HG03039 (cell line): ENCODE measurements around the gene RDH11.

ENCODE experiments used
- ATAC-seq: cut with Tn5 transposase; IDR thresholded peaks from one replicate; pipeline ENCODE4 v1.9.1; 2021; ENCODE audit warnings: mild to moderate bottlenecking, moderate library complexity; ENCODE audit not compliant: unreplicated experiment

The RDH11 gene

DNA sequence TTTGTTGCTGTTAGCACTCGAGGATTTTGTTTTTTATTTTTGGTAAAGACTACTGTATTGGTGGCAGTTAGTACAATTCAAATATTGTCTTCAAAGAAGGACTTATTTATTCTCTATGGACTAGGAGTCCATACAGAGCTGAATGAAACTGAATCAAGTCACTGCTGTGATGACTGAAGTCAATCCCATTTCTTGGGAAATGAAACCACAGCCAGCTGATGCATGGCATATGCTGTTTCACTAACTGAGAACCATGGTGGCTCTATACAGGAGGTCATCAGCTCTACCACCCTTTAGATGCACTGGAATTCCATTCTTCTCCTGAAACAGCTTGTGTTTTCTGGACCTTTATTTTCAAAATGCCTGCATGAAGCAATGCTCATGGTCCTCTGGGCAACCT lies 43.4 kb downstream of the RDH11 start:
- no peak for ATAC-seq

DNA sequence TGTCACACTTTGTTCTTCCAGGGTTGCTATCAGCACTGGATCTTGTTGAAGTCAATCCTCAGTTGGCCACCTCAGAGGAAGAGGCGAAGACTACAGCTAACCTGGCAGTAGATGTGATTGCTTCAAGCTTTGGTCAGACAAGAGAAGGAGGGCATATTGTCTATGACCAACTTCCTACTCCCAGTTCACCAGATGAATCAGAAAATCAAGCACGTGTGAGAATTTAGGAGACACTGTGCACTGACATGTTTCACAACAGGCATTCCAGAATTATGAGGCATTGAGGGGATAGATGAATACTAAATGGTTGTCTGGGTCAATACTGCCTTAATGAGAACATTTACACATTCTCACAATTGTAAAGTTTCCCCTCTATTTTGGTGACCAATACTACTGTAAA lies 44.9 kb downstream of the RDH11 start:
- no peak for ATAC-seq

DNA sequence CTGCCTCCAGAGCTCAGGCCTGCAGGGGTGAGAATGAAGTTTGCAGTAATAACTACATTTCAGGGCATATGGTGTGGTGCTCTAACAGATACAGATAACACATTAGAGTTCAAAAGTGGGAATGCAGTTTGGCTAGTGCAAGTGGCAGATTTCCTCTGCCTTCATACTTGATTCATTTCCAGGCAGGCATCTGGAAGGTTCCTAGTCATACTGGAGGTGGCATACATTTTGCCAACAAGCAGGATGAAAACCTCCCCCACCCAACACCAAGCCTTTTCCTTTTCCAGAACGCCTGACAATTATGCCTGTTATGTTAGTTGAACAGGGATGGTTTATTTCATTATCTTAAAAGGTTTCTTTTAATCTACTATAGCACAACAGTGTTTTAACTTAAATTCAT lies 45.4 kb downstream of the RDH11 start:
- no peak for ATAC-seq

DNA sequence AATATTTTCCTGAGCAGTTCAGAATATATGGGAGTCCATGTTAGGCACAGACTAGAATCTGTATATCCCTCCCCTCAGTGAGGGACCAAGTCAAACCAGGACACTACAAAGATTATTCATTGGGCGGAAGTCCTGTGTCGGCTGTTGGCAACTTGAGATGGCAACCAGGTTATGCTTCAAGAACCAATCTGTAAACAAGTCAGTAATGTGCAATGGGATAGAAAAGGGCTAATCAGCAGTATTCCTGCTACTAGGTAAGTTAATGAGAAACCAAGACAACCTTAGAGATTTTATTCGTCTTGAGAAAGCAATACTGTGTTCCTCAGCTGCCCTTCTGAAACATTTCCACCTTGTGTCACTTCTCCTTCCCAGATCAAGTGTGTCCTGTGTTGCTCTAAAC lies 49.4 kb downstream of the RDH11 start:
- ATAC-seq = no peak

GRCh38 chr14:67645414-67645813 lies 50.1 kb downstream of the RDH11 start:
- ATAC-seq = no peak

- ATAC-seq = no peak
These were observed 51.1 kb downstream of the RDH11 start for GRCh38 chr14:67644428-67644827.

DNA sequence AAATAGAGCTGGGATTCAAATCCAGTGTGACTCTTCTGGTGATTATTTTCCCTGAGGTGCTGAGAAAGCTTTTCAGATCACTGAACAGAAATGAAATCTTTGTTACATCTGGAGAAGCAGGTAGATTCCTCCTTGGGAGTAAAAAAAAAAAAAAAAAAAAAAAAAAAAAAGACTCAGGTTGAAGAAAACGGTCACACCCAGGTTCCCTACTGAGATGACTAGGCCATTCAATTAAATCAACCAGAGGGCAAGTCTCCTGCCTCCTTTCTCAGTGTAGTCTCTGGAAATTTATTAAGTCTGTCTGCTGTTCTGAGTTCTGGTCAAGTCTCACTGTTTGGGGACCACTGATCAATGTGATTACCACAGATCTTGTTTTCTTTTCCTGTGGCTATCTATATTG lies 51.9 kb downstream of the RDH11 start:
- no peak for ATAC-seq

- no peak for ATAC-seq
These were observed 53.4 kb downstream of the RDH11 start for GRCh38 chr14:67641902-67642749.

DNA sequence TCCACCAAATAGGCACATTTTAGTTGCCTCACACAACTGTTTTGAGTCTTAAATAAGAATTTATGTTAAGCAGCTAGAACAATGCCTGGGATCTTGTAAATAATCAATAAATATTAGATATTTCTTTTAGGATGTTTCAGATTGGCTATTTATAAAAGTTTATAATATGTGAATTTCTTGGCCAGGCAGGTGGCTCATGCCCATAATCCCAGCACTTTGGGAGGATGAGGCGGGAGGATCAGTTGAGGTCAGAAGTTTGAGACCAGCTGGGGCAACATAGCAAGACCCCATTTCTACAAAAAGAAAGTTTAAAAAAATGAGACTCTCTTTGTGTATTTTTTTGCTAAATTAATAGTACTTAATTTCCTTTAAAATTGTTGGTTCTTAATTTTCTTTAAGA lies 54.1 kb downstream of the RDH11 start:
- no peak for ATAC-seq

GRCh38 chr14:67638642-67639041 lies 56.9 kb downstream of the RDH11 start:
- no peak for ATAC-seq

- ATAC-seq = no peak
These were observed 59.1 kb downstream of the RDH11 start for GRCh38 chr14:67636361-67636919.

DNA sequence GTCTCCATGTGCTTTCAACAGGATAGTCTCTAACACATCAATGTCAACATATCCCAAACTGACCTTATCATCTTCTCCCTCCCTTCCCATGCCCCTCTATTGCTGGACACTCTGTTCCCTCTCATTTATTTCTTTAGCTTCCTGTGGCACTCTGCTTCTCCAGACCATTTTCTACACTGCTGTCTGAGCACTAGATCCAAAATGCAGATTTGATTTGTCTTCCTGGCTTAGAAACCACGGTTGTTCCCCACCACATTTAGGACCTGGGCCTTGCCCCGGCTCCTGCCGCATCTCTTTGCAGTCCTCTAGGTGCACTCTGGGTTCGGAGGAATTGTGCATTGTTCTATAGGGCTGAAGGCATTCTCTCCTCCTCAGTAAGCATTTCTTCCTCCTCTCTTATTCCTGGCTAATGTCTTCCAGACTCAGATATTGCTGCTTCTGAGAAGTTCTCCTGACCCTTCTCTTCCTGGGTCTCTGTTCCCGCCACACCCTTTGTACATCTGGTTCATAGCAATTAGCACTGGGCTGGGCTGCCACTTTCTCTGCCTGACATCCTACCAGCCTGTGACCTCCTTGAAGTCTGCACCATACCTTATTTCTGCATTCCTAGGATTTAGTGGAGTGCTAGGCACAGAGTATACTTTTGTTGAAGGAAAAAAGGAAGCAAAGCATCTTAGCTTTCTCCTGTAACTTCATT lies 62.0 kb downstream of the RDH11 start:
- no peak for ATAC-seq

DNA sequence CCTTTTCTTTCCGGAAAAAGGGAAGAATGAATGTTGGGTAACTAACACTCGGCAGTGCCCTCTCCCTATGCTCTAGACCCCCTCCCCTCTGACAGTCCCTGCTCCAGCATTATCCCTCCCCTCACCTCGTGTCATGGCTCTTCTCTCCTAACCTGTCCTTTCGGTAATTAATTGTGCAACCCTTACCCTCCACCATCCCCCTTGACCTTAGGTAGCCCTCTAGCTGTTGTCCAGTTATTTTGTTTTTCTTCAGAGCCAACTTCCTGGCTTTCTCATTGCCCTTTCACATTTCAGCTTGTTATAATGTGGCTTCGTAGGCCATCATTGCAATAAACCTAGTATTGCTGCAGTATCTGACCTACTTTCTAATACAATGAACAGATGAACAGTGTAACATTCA lies 64.6 kb downstream of the RDH11 start:
- ATAC-seq = no peak

GRCh38 chr14:67630186-67630585 lies 65.4 kb downstream of the RDH11 start:
- no peak for ATAC-seq

DNA sequence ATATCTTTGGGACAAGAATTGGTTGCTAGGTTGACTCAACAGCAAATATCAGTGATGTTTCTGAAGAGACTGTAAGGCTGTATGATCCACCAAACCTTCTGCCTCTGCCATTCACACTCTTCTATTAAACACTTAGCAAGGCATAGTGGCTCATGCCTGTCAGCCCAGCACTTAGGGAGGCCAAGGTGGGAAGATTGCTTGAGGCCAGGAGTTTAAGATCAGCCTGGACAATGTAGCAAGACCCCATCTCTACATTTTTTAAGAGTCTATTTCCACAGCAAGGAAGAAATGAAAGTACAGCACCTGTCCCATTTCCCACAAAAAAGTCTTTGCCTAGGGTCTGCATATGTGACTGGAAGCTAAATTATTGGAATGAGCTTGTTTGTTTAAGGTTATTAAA lies 68.0 kb downstream of the RDH11 start:
- ATAC-seq = no peak
